H1 (cell line): ENCODE results near the gene GDPD4. TPM values are rescaled to one million over a fixed set of nuclear protein-coding genes. Genes with fewer than 3 reads are reported as not detected.

Source experiments
- CTCF ChIA-PET: fragments of 300-600 bp; sonication (Branson Sonifier 250); formaldehyde crosslinking; loops from one replicate; lab custom pipeline; 2021; ENCODE audit not compliant: partially characterized antibody; lab: Charles Lee
- POLR2A ChIA-PET: fragments of 300-600 bp; sonication (Branson Sonifier 250); formaldehyde crosslinking; loops from one replicate; lab custom pipeline; 2021; ENCODE audit warnings: inconsistent platforms; ENCODE audit not compliant: partially characterized antibody; lab: Charles Lee
- DNase-seq, 2 experiments: peaks; one replicate each; pipeline versions ENCODE4 v3.0.0 to v3.0.0-alpha.2; 2010 to 2022; ENCODE audit warnings: low spot score in 2 of 2, low read depth in 1 of 2, mixed read lengths in 1 of 2
- FAIRE-seq: peaks from 2 replicates; lab custom pipeline; 2011; peaks lifted over from hg19 to GRCh38; lab: Jason Lieb, UNC
- H2AFZ ChIP-seq: 2 replicates; pipeline ENCODE4 v1.8.1; 2012; ENCODE audit warnings: low read length, inconsistent platforms
- H2AK5ac ChIP-seq: 2 replicates; pipeline ENCODE4 v1.6.1; 2013; ENCODE audit warnings: low read depth, low read length
- H2BK120ac ChIP-seq: replicated peaks from 2 replicates; pipeline ENCODE3; 2013; ENCODE audit warnings: low read depth, low read length, inconsistent platforms
- H2BK12ac ChIP-seq: 2 replicates; pipeline ENCODE4 v1.6.1; 2013; ENCODE audit warnings: low read depth, low read length
- H2BK15ac ChIP-seq: 2 replicates; pipeline ENCODE4 v1.6.1; 2013; ENCODE audit warnings: low read length
- H2BK20ac ChIP-seq: 2 replicates; pipeline ENCODE4 v1.6.1; 2013; ENCODE audit warnings: low read length
- H2BK5ac ChIP-seq: 2 replicates; pipeline ENCODE4 v1.6.1; 2013; ENCODE audit warnings: low read depth, low read length
- H3K14ac ChIP-seq: 2 replicates; pipeline ENCODE4 v1.6.1; 2013; ENCODE audit warnings: inconsistent platforms; ENCODE audit not compliant: insufficient read length
- H3K18ac ChIP-seq: 2 replicates; pipeline ENCODE4 v1.6.1; 2013; ENCODE audit warnings: low read length; ENCODE audit errors: extremely low read depth
- H3K23ac ChIP-seq: 2 replicates; pipeline ENCODE4 v1.6.1; 2013; ENCODE audit warnings: inconsistent platforms; ENCODE audit not compliant: insufficient read length
- H3K23me2 ChIP-seq: 2 replicates; pipeline ENCODE4 v1.6.1; 2013; ENCODE audit warnings: low read depth, low read length
- H3K27ac ChIP-seq: 2 replicates; pipeline ENCODE4 v1.6.1; 2011; ENCODE audit warnings: low read depth, low read length, inconsistent platforms
- H3K27me3 ChIP-seq, 4 experiments: replicated peaks in 1 of 4; 1 replicate in 1 of 4; 2 replicates in 3 of 4; pipeline versions ENCODE4 v1.6.1 to v1.8.1; 2011 to 2013; ENCODE audit warnings: low read length in 3 of 4, mild to moderate bottlenecking in 3 of 4, inconsistent platforms in 2 of 4, mixed read lengths in 2 of 4, moderate library complexity in 1 of 4; ENCODE audit not compliant: control insufficient read depth in 3 of 4, insufficient read depth in 3 of 4; ENCODE audit errors: extremely low read depth in 1 of 4
- H3K36me3 ChIP-seq, 4 experiments: 2 replicates each; pipeline versions ENCODE4 v1.6.1 to v1.8.1; 2011 to 2013; ENCODE audit warnings: mild to moderate bottlenecking in 4 of 4, low read length in 3 of 4, moderate library complexity in 2 of 4, control low read depth in 1 of 4, inconsistent platforms in 1 of 4; ENCODE audit not compliant: insufficient read depth in 4 of 4, control insufficient read depth in 2 of 4
- H3K4ac ChIP-seq: replicated peaks from 2 replicates; pipeline ENCODE3; 2013; ENCODE audit warnings: low read length, low read depth, mixed read lengths, inconsistent platforms; ENCODE audit not compliant: insufficient read length
- H3K4me1 ChIP-seq, 4 experiments: replicated peaks in 1 of 4; 1 replicate in 1 of 4; 2 replicates in 3 of 4; pipeline versions ENCODE4 v1.6.1 to v1.8.1; 2011 to 2013; ENCODE audit warnings: low read length in 3 of 4, inconsistent platforms in 2 of 4, mixed read lengths in 1 of 4; ENCODE audit not compliant: insufficient read depth in 4 of 4, control insufficient read depth in 3 of 4
- H3K4me2 ChIP-seq, 2 experiments: 2 replicates each; pipeline versions ENCODE4 v1.6.1 to v1.8.1; 2011 to 2013; ENCODE audit warnings: low read depth in 2 of 2, low read length in 2 of 2, control low read depth in 1 of 2, inconsistent platforms in 1 of 2, mild to moderate bottlenecking in 1 of 2; ENCODE audit not compliant: insufficient read depth in 1 of 2
- H3K4me3 ChIP-seq, 4 experiments: fragments of 200-600, 300-600 bp in 1 of 4; sonication (generic), shearing (Covaris generic), sonication (Bioruptor Twin) in 1 of 4; 2 replicates each; pipeline versions ENCODE4 v1.5.1 to v1.8.1; 2011 to 2016; ENCODE audit warnings: low read length in 4 of 4, low read depth in 3 of 4, control low read depth in 2 of 4, inconsistent platforms in 2 of 4, mild to moderate bottlenecking in 2 of 4, mixed read lengths in 1 of 4, moderate library complexity in 1 of 4; ENCODE audit not compliant: insufficient read depth in 2 of 4; ENCODE audit errors: extremely low read depth in 1 of 4
- H3K56ac ChIP-seq: replicated peaks from 2 replicates; pipeline ENCODE3; 2013; ENCODE audit warnings: low read depth, mild to moderate bottlenecking, mixed read lengths, low read length, inconsistent platforms; ENCODE audit not compliant: insufficient read length
- H3K79me1 ChIP-seq: 2 replicates; pipeline ENCODE4 v1.6.1; 2013; ENCODE audit warnings: low read depth, low read length, control low read depth
- H3K79me2 ChIP-seq, 2 experiments: 2 replicates each; pipeline versions ENCODE4 v1.6.1 to v1.8.1; 2012 to 2013; ENCODE audit warnings: low read length in 2 of 2, mild to moderate bottlenecking in 2 of 2, inconsistent platforms in 1 of 2; ENCODE audit not compliant: insufficient read depth in 2 of 2, control insufficient read depth in 1 of 2
- H3K9ac ChIP-seq, 4 experiments: replicated peaks in 1 of 4; 1 replicate in 1 of 4; 2 replicates in 3 of 4; pipeline versions ENCODE4 v1.6.1 to v1.8.1; 2011 to 2013; ENCODE audit warnings: low read depth in 3 of 4, low read length in 3 of 4, control low read depth in 2 of 4, mild to moderate bottlenecking in 2 of 4, moderate library complexity in 2 of 4, inconsistent platforms in 1 of 4; ENCODE audit errors: extremely low read depth in 1 of 4
- H3K9me3 ChIP-seq, 2 experiments: 2 replicates each; pipeline versions ENCODE4 v1.6.1 to v1.8.1; 2012 to 2013; ENCODE audit warnings: mild to moderate bottlenecking in 2 of 2, moderate library complexity in 2 of 2, control low read depth in 1 of 2, inconsistent platforms in 1 of 2, low read depth in 1 of 2, low read length in 1 of 2, mixed read lengths in 1 of 2; ENCODE audit not compliant: insufficient read depth in 2 of 2
- H4K20me1 ChIP-seq, 2 experiments: replicated peaks in 1 of 2; 2 replicates each; pipeline versions ENCODE3 to v1.8.1; 2011 to 2013; ENCODE audit warnings: inconsistent platforms in 2 of 2, low read length in 2 of 2, mild to moderate bottlenecking in 1 of 2; ENCODE audit not compliant: insufficient read depth in 2 of 2, control insufficient read depth in 1 of 2
- H4K5ac ChIP-seq: 2 replicates; pipeline ENCODE4 v1.6.1; 2013; ENCODE audit warnings: low read length, low read depth, mixed read lengths, inconsistent platforms; ENCODE audit not compliant: insufficient read length
- H4K8ac ChIP-seq: 2 replicates; pipeline ENCODE4 v1.8.0; 2013; ENCODE audit warnings: mild to moderate bottlenecking, moderate library complexity, low read length, inconsistent platforms; ENCODE audit not compliant: insufficient read depth; ENCODE audit errors: extremely low read depth
- H4K91ac ChIP-seq: replicated peaks from 2 replicates; pipeline ENCODE3; 2013; ENCODE audit warnings: low read length, mixed read lengths, inconsistent platforms; ENCODE audit not compliant: insufficient read length
- BACH1 ChIP-seq: IDR thresholded peaks from 2 replicates; pipeline ENCODE4 v1.6.1; 2012; ENCODE audit warnings: low read length, improper control_type of control experiment
- EZH2 ChIP-seq: fragments of 200-600 bp; sonication (generic); IDR thresholded peaks from 2 replicates; pipeline ENCODE4 v1.7.1; 2012; ENCODE audit warnings: low read depth, mild to moderate bottlenecking, moderate library complexity, low read length, inconsistent platforms; ENCODE audit not compliant: severe bottlenecking
- WGBS, 2 experiments: shearing (Covaris generic) in 1 of 2; methylation state at CpG; one replicate each; pipeline versions ENCODE4 v1.1.6 to v1.1.7; 2013 to 2015; ENCODE audit warnings: low lambda C conversion rate in 2 of 2, mixed read lengths in 2 of 2, inconsistent platforms in 1 of 2, low coverage in 1 of 2, missing lambda C conversion rate in 1 of 2; ENCODE audit not compliant: insufficient replicate concordance in 2 of 2, insufficient coverage in 1 of 2, insufficient read length in 1 of 2; ENCODE audit errors: extremely low coverage in 1 of 2, missing lambda C conversion rate in 1 of 2; 5-methylcytosine and 5-hydroxymethylcytosine counted together
- polyA plus RNA-seq, 7 experiments: library from polyadenylated mRNA; depleted of rRNA in 3 of 7; stranded (reverse) in 5 of 7; unstranded in 2 of 7; fragments of >200 nt in 5 of 7; fragments of 200-250 nt in 2 of 7; gene quantifications; 1 replicate in 5 of 7; 2 replicates in 1 of 7; 4 replicates in 1 of 7; pipeline versions ENCODE4 v1.2.1 to v1.2.3, GENCODE V29; 2011 to 2013; ENCODE audit warnings: missing spikeins in 2 of 7, mixed read lengths in 2 of 7
- total RNA-seq: library from RNA; stranded (reverse); fragmentation: NEBNext Ultra II Directional; extraction: Animal tissue kit (Norgen Biotek cat#: 25700); gene quantifications from 2 replicates; pipeline ENCODE4 v1.2.1, GENCODE V29; 2021

GDPD4 gene
- total and polyA plus RNA-seq, 2 of the 8 experiments (the other 6 are each of a cell fraction or from before 2014, with no cell fraction given), result not detected

GRCh38 chr11:77322506-77322905, 21.0 kb upstream of the GDPD4 start:
- Histone ChIP-seq H3K4me3 (no peak overlapping the region), H3K23ac (no peak overlapping the region), H4K8ac (no peak overlapping the region), H2BK120ac (no peak overlapping the region), H3K79me2 (no peaks in the 10 kb centered on the region), H3K36me3 (peaks cover 0 to 18% (median 6%) of the 10 kb centered on the region in 4 experiments), H3K27me3 (no peaks in the 10 kb centered on the region), H3K9me3 (no peaks in the 10 kb centered on the region), H3K4me1 (no peaks in the 10 kb centered on the region), H3K9ac (no peak overlapping the region), H2BK12ac (no peak overlapping the region), H4K91ac (no peak overlapping the region), H3K18ac (no peak overlapping the region), H4K20me1 (peaks cover 0 to 2% of the 10 kb centered on the region in 2 experiments), H2BK20ac (no peak overlapping the region), H2BK15ac (no peak overlapping the region), H4K5ac (no peak overlapping the region), H3K4me2 (no peak overlapping the region), H2BK5ac (no peak overlapping the region), H3K27ac (no peak overlapping the region), H3K14ac (no peak overlapping the region), H2AK5ac (no peak overlapping the region), H3K23me2 (no peaks in the 10 kb centered on the region), H3K79me1 (no peaks in the 10 kb centered on the region), H2AFZ (no peak overlapping the region), H3K4ac (no peak overlapping the region), H3K56ac (no peak overlapping the region)
- ChIA-PET POLR2A (no interaction called here), CTCF (interaction anchor here (0.7 kb wide), 1 partner anchor 15 kb away, joined by 3 read pairs; no protein-coding TSS in a partner anchor)
- no peak for FAIRE-seq
- 93% methylated on average over 2 of the region's 2 CpGs; no CpG with 5 or more reads in 1 of the 2 experiments for whole genome bisulfite sequencing, 2 experiments
- TF ChIP-seq BACH1, result no peak
- TF ChIP-seq EZH2, result no peak
- DNase-seq, result no peak
